HepG2 (cell line): ENCODE measurements around the gene CDC6. TPM values are rescaled to one million over a fixed set of nuclear protein-coding genes. Genes with fewer than 3 reads are reported as not detected.

Source experiments
- ATAC-seq: fragments of 200-7000 bp; cut with Tn5 transposase; 3 replicates; pipeline ENCODE4 v1.9.1; 2020; ENCODE audit warnings: mild to moderate bottlenecking, moderate library complexity
- BruUV-seq: library from RNA; stranded (reverse); fragments of 400-500 nt; replicated peaks from 2 replicates; lab custom pipeline; 2021; lab: Mats Ljungman, UMichigan
- CTCF ChIA-PET: fragments of 300-600 bp; formaldehyde crosslinking; extraction: SDS; loops from one replicate; lab custom pipeline; 2021; ENCODE audit warnings: low total read pairs, inconsistent platforms, low intra/inter-chr PET ratio; lab: Yijun Ruan, JAX
- POLR2A ChIA-PET: fragments of 350-600 bp; sonication (Branson Sonifier 250); formaldehyde crosslinking; loops from one replicate; lab custom pipeline; 2020; ENCODE audit warnings: antibody characterized with exemption, inconsistent platforms; lab: Yijun Ruan, JAX
- DNase-seq: peaks from one replicate; pipeline ENCODE4 v3.0.0-alpha.2; 2015; ENCODE audit warnings: low spot score
- FAIRE-seq: peaks from 3 replicates; lab custom pipeline; 2011; peaks lifted over from hg19 to GRCh38; lab: Jason Lieb, UNC
- H2AFZ ChIP-seq: one replicate; pipeline ENCODE4 v1.6.1; 2011; ENCODE audit warnings: low read length, inconsistent platforms
- H3K27ac ChIP-seq: fragments of 300-600 bp; 3 replicates; pipeline ENCODE4 v1.8.0; 2011; ENCODE audit warnings: mixed run types, mild to moderate bottlenecking, mixed read lengths, low read length, inconsistent platforms; ENCODE audit not compliant: insufficient read depth; ENCODE audit errors: extremely low read length
- H3K27me3 ChIP-seq, 2 experiments: fragments of 200-600 bp in 1 of 2; 2 replicates in 1 of 2; 3 replicates in 1 of 2; pipeline versions ENCODE4 v1.6.0 to v1.8.0; 2011; ENCODE audit warnings: low read length in 2 of 2, mild to moderate bottlenecking in 2 of 2, moderate library complexity in 2 of 2, inconsistent platforms in 1 of 2; ENCODE audit not compliant: insufficient read depth in 2 of 2, control insufficient read depth in 1 of 2
- H3K36me3 ChIP-seq, 2 experiments: fragments of 200-600 bp in 1 of 2; replicated peaks in 1 of 2; 2 replicates in 1 of 2; 3 replicates in 1 of 2; pipeline versions ENCODE4 v1.5.1 to v1.8.0; 2011; ENCODE audit warnings: low read length in 2 of 2, inconsistent platforms in 1 of 2; ENCODE audit not compliant: insufficient read depth in 2 of 2, control insufficient read depth in 1 of 2
- H3K4me1 ChIP-seq: 2 replicates; pipeline ENCODE4 v1.5.1; 2012; ENCODE audit warnings: low read length, inconsistent platforms; ENCODE audit not compliant: insufficient read depth
- H3K4me2 ChIP-seq: 2 replicates; pipeline ENCODE4 v1.6.0; 2011; ENCODE audit warnings: low read depth, low read length, inconsistent platforms
- H3K4me3 ChIP-seq, 3 experiments: fragments of 200-600 bp in 1 of 3; sonication (generic), shearing (Covaris generic) in 1 of 3; replicated peaks in 1 of 3; 2 replicates each; pipeline ENCODE4 v1.5.1; 2011 to 2016; ENCODE audit warnings: low read length in 3 of 3, inconsistent platforms in 2 of 3, low read depth in 2 of 3, mild to moderate bottlenecking in 2 of 3, control low read depth in 1 of 3, mixed read lengths in 1 of 3; ENCODE audit not compliant: insufficient read depth in 1 of 3
- H3K79me2 ChIP-seq: one replicate; pipeline ENCODE4 v1.6.1; 2011; ENCODE audit warnings: low read length, inconsistent platforms; ENCODE audit not compliant: insufficient read depth
- H3K9ac ChIP-seq: 2 replicates; pipeline ENCODE4 v1.6.0; 2011; ENCODE audit warnings: mild to moderate bottlenecking, low read depth, low read length, inconsistent platforms; ENCODE audit not compliant: insufficient read depth
- H3K9me3 ChIP-seq: 2 replicates; pipeline ENCODE4 v1.5.1; 2012; ENCODE audit warnings: mild to moderate bottlenecking, low read length
- H4K20me1 ChIP-seq: 2 replicates; pipeline ENCODE4 v1.6.0; 2011; ENCODE audit warnings: inconsistent platforms, mild to moderate bottlenecking, low read length, moderate library complexity; ENCODE audit not compliant: insufficient read depth
- CBX5 ChIP-seq: sonication (generic); formaldehyde crosslinking; IDR thresholded peaks from 2 replicates; pipeline ENCODE4 v1.4.0; 2020; ENCODE audit warnings: missing genetic modification reagents, borderline replicate concordance
- HOXA7 ChIP-seq: sonication (generic); formaldehyde crosslinking; IDR thresholded peaks from 2 replicates; pipeline ENCODE4 v1.8.1; 2022; ENCODE audit warnings: mild to moderate bottlenecking, missing genetic modification reagents, moderate library complexity
- JARID2 ChIP-seq: sonication (generic); formaldehyde crosslinking; IDR thresholded peaks from 2 replicates; pipeline ENCODE4 v1.8.1; 2023; ENCODE audit warnings: missing genetic modification reagents, inconsistent platforms; ENCODE audit not compliant: insufficient replicate concordance
- MAFG ChIP-seq: sonication (generic); formaldehyde crosslinking; IDR thresholded peaks from 2 replicates; pipeline ENCODE4 v1.5.1; 2020; ENCODE audit warnings: mild to moderate bottlenecking, missing genetic modification reagents
- SNAI1 ChIP-seq: sonication (generic); formaldehyde crosslinking; IDR thresholded peaks from 2 replicates; pipeline ENCODE4 v1.5.0; 2020; ENCODE audit warnings: mild to moderate bottlenecking, missing genetic modification reagents, borderline replicate concordance
- STAT5B ChIP-seq: sonication (generic); formaldehyde crosslinking; IDR thresholded peaks from 2 replicates; pipeline ENCODE4 v1.4.0; 2020; ENCODE audit warnings: missing genetic modification reagents
- ZEB1 ChIP-seq: IDR thresholded peaks from 2 replicates; pipeline ENCODE4 v1.6.1; 2012; ENCODE audit warnings: mild to moderate bottlenecking, low read depth, inconsistent platforms; ENCODE audit not compliant: insufficient replicate concordance
- ZFAT ChIP-seq: sonication (generic); formaldehyde crosslinking; conservative IDR thresholded peaks from 2 replicates; pipeline ENCODE4 v1.8.1; 2023; ENCODE audit warnings: missing genetic modification reagents, inconsistent platforms
- ZNF207 ChIP-seq: fragments of 450-650 bp; IDR thresholded peaks from 2 replicates; pipeline ENCODE4 v1.6.1; 2016; ENCODE audit warnings: antibody characterized with exemption, borderline replicate concordance
- ZNF274 ChIP-seq: sonication (generic); formaldehyde crosslinking; IDR thresholded peaks from 2 replicates; pipeline ENCODE4 v1.5.1; 2020; ENCODE audit warnings: mild to moderate bottlenecking, missing genetic modification reagents
- ZNF703 ChIP-seq: sonication (generic); formaldehyde crosslinking; IDR thresholded peaks from 2 replicates; pipeline ENCODE4 v1.5.1; 2020; ENCODE audit warnings: missing genetic modification reagents, mild to moderate bottlenecking, moderate library complexity, borderline replicate concordance
- ZNF788 ChIP-seq: sonication (generic); formaldehyde crosslinking; IDR thresholded peaks from 2 replicates; pipeline ENCODE4 v1.5.0; 2020; ENCODE audit warnings: mild to moderate bottlenecking, missing genetic modification reagents, borderline replicate concordance
- ZSCAN25 ChIP-seq: sonication (generic); formaldehyde crosslinking; IDR thresholded peaks from 2 replicates; pipeline ENCODE4 v1.8.0; 2022; ENCODE audit warnings: mild to moderate bottlenecking, missing genetic modification reagents
- WGBS: methylation state at CpG from one replicate; pipeline ENCODE4 v1.1.6; 2017; ENCODE audit warnings: low lambda C conversion rate; 5-methylcytosine and 5-hydroxymethylcytosine counted together
- in situ Hi-C: cut with HindIII; loops from 2 replicates; pipeline ENCODE4 v1.10.0; 2017; ENCODE audit warnings: low pct_unique_long_range_greater_than_20kb; ENCODE audit not compliant: extremely low pct_ligation_motif_present
- intact Hi-C: fragments of 100-400 bp; cut with micrococcal nuclease; formaldehyde crosslinking; loops from one replicate; pipeline ENCODE4 v1.10.0; 2022; ENCODE audit not compliant: unreplicated experiment
- polyA plus RNA-seq, 8 experiments: library from polyadenylated mRNA; depleted of rRNA in 3 of 8; stranded (reverse) in 7 of 8; unstranded in 1 of 8; fragments of >200 nt; fragmentation: Illumina TruSeq in 4 of 8; extraction: Trizol in 4 of 8; gene quantifications; 2 replicates each; pipeline versions ENCODE4 v1.2.1 to v1.2.3, GENCODE V29; 2011 to 2016; ENCODE audit warnings: low read depth in 4 of 8, missing spikeins in 1 of 8, mixed read lengths in 1 of 8; ENCODE audit not compliant: insufficient read depth in 1 of 8
- total RNA-seq, 5 experiments: library from RNA; depleted of rRNA; stranded (reverse); fragments of >200 nt; fragmentation: Illumina TruSeq; extraction: Trizol; gene quantifications; 2 replicates each; pipeline ENCODE4 v1.2.3, GENCODE V29; 2016; ENCODE audit warnings: low read depth in 1 of 5
- TF ChIP-seq, protein P1 (sequence below): sonication (generic); formaldehyde crosslinking; IDR thresholded peaks from 2 replicates; pipeline ENCODE4 v1.5.0; 2020; ENCODE audit warnings: missing genetic modification reagents, mild to moderate bottlenecking, borderline replicate concordance
- TF ChIP-seq, protein P2 (sequence below): sonication (generic); IDR thresholded peaks from 2 replicates; pipeline ENCODE4 v1.6.1; 2016; ENCODE audit warnings: low read depth, borderline replicate concordance
- TF ChIP-seq, protein P3 (sequence below): sonication (generic); formaldehyde crosslinking; IDR thresholded peaks from 2 replicates; pipeline ENCODE4 v1.5.0; 2020; ENCODE audit warnings: mild to moderate bottlenecking, missing genetic modification reagents, borderline replicate concordance

The CDC6 gene
- total and polyA plus RNA-seq, 2 of the 13 experiments (the other 11 are each of a cell fraction or from before 2014, with no cell fraction given), result 17.4 to 114 TPM

GRCh38 chr17:40331743-40332641 lies 44.3 kb downstream of the CDC6 start:
- in situ Hi-C loops, result no loop called here
- Histone ChIP-seq H3K4me1 (peaks cover 77% of the 10 kb centered on the region), H4K20me1 (peaks cover 7% of the 10 kb centered on the region), H3K4me3 (no peak overlapping the region), H3K9me3 (no peaks in the 10 kb centered on the region), H3K36me3 (peaks cover 0 to 7% of the 10 kb centered on the region in 2 experiments; a peak in 2 of 5 replicates), H3K27me3 (no peaks in the 10 kb centered on the region), H3K9ac (no peak overlapping the region), H3K79me2 (peaks cover 16% of the 10 kb centered on the region), H2AFZ (no peak overlapping the region), H3K27ac (peak overlapping the region; percentile 26), H3K4me2 (0 out of 2 replicates have a peak overlapping the region, but pooled peaks have one; percentile 0)
- DNase-seq (no peak), ATAC-seq (peak; percentile 23), FAIRE-seq (no peak)
- WGBS, result 66% methylated on average over 8 of the region's 22 CpGs
- no TSS peak for BruUV-seq
- ChIA-PET POLR2A (interaction anchor here (0.7 to 2.0 kb wide), 11 partner anchors 9 to 24 kb away, joined by 3 to 8 read pairs (median 4); no protein-coding TSS in a partner anchor), CTCF (no interaction called here)
- intact Hi-C loops, result no loop called here
- TF ChIP-seq ZSCAN25 (CRISPR knock-in tag) (no peak), ZNF788 (CRISPR knock-in tag) (no peak), CBX5 (CRISPR knock-in tag) (no peak), ZFAT (CRISPR knock-in tag) (no peak), ZNF703 (CRISPR knock-in tag) (no peak), SNAI1 (CRISPR knock-in tag) (no peak), ZEB1 (no peak), JARID2 (no peak), ZNF274 (CRISPR knock-in tag) (no peak), STAT5B (CRISPR knock-in tag) (no peak), HOXA7 (no peak), MAFG (CRISPR knock-in tag) (0 out of 2 replicates have a peak, but pooled peaks have one; percentile 18), ZNF207 (no peak)
- TF ChIP-seq, protein P1, sequence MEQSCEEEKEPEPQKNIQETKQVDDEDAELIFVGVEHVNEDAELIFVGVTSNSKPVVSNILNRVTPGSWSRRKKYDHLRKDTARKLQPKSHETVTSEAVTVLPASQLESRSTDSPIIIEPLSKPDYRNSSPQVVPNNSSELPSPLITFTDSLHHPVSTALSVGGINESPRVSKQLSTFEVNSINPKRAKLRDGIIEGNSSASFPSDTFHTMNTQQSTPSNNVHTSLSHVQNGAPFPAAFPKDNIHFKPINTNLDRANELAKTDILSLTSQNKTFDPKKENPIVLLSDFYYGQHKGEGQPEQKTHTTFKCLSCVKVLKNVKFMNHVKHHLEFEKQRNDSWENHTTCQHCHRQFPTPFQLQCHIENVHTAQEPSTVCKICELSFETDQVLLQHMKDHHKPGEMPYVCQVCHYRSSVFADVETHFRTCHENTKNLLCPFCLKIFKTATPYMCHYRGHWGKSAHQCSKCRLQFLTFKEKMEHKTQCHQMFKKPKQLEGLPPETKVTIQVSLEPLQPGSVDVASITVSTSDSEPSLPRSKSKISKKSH (CRISPR knock-in tag), result no peak
- TF ChIP-seq, protein P2, sequence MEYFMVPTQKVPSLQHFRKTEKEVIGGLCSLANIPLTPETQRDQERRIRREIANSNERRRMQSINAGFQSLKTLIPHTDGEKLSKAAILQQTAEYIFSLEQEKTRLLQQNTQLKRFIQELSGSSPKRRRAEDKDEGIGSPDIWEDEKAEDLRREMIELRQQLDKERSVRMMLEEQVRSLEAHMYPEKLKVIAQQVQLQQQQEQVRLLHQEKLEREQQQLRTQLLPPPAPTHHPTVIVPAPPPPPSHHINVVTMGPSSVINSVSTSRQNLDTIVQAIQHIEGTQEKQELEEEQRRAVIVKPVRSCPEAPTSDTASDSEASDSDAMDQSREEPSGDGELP, result peak; percentile 65; the same call in 1 of the 2 replicates
- TF ChIP-seq, protein P3, sequence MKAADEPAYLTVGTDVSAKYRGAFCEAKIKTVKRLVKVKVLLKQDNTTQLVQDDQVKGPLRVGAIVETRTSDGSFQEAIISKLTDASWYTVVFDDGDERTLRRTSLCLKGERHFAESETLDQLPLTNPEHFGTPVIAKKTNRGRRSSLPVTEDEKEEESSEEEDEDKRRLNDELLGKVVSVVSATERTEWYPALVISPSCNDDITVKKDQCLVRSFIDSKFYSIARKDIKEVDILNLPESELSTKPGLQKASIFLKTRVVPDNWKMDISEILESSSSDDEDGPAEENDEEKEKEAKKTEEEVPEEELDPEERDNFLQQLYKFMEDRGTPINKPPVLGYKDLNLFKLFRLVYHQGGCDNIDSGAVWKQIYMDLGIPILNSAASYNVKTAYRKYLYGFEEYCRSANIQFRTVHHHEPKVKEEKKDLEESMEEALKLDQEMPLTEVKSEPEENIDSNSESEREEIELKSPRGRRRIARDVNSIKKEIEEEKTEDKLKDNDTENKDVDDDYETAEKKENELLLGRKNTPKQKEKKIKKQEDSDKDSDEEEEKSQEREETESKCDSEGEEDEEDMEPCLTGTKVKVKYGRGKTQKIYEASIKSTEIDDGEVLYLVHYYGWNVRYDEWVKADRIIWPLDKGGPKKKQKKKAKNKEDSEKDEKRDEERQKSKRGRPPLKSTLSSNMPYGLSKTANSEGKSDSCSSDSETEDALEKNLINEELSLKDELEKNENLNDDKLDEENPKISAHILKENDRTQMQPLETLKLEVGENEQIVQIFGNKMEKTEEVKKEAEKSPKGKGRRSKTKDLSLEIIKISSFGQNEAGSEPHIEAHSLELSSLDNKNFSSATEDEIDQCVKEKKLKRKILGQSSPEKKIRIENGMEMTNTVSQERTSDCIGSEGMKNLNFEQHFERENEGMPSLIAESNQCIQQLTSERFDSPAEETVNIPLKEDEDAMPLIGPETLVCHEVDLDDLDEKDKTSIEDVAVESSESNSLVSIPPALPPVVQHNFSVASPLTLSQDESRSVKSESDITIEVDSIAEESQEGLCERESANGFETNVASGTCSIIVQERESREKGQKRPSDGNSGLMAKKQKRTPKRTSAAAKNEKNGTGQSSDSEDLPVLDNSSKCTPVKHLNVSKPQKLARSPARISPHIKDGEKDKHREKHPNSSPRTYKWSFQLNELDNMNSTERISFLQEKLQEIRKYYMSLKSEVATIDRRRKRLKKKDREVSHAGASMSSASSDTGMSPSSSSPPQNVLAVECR, result peak; percentile 59; the same call in 1 of the 2 replicates
